Tibial nerve (tissue), 4 donors: Measurements from ENCODE around the gene ATOH8. TPM values are rescaled to one million over a fixed set of nuclear protein-coding genes. Genes with fewer than 3 reads are reported as not detected.

Source experiments
- DNase-seq, 2 donors: peaks; one replicate each; pipeline ENCODE4 v3.0.0-alpha.2; 2019; ENCODE audit warnings: low spot score in 2 of 2
- H3K27ac ChIP-seq, 4 donors: fragments of 200-600 bp; sonication (generic) in 3 of 4; one replicate each; pipeline ENCODE4 v1.5.1; 2017 to 2019; ENCODE audit warnings: mild to moderate bottlenecking in 1 of 4
- H3K27me3 ChIP-seq, 2 donors: fragments of 200-600 bp; sonication (generic) in 1 of 2; one replicate each; pipeline versions ENCODE4 v1.5.1 to v1.6.0; 2017 to 2019
- H3K36me3 ChIP-seq, 3 donors: fragments of 200-600 bp; sonication (generic); one replicate each; pipeline ENCODE4 v1.5.1; 2018 to 2019
- H3K4me1 ChIP-seq, 4 donors: fragments of 200-600 bp; sonication (generic) in 3 of 4; one replicate each; pipeline ENCODE4 v1.5.1; 2017 to 2019
- H3K4me3 ChIP-seq, 4 donors: fragments of 200-600 bp; sonication (generic) in 3 of 4; one replicate each; pipeline ENCODE4 v1.5.1; 2017 to 2019; ENCODE audit warnings: mild to moderate bottlenecking in 1 of 4, moderate library complexity in 1 of 4
- H3K9me3 ChIP-seq, 4 donors: fragments of 200-600 bp; sonication (generic) in 3 of 4; one replicate each; pipeline ENCODE4 v1.5.1; 2017 to 2019
- CTCF ChIP-seq, 5 experiments: fragments of 200-600 bp in 3 of 5; fragments of 450-650 bp in 2 of 5; sonication (generic) in 3 of 5; IDR thresholded peaks; one replicate each; pipeline ENCODE4 v1.5.1; 2016 to 2019; ENCODE audit warnings: antibody characterized with exemption in 5 of 5, mild to moderate bottlenecking in 3 of 5, moderate library complexity in 2 of 5
- EP300 ChIP-seq, 2 donors: sonication (generic); formaldehyde crosslinking; IDR thresholded peaks; one replicate each; pipeline ENCODE4 v1.6.1; 2017; ENCODE audit warnings: antibody characterized with exemption in 2 of 2, mild to moderate bottlenecking in 1 of 2
- POLR2A ChIP-seq, 2 donors: fragments of 450-650 bp; IDR thresholded peaks; one replicate each; pipeline ENCODE4 v1.6.1; 2017; ENCODE audit warnings: antibody characterized with exemption in 2 of 2, mild to moderate bottlenecking in 2 of 2, moderate library complexity in 2 of 2
- WGBS, 2 donors: methylation state at CpG; one replicate each; pipeline ENCODE4 v1.1.5; 2018; 5-methylcytosine and 5-hydroxymethylcytosine counted together
- total RNA-seq, 4 donors: library from RNA; depleted of rRNA; stranded (reverse); fragments of >200 nt; gene quantifications; one replicate each; pipeline ENCODE4 v1.1.0, GENCODE V29; 2016

The ATOH8 gene
- 100 to 1,000 TPM in 3 of 4 donors, 10 to 100 TPM in 1; 98.0 to 170 (median 119) TPM for total RNA-seq

- WGBS, 2 donors = 1% methylated on average over 42 to 51 of the region's 81 CpGs
- Histone ChIP-seq H3K4me3 (peak within 1 kb of the TSS; percentile 64 to 94 (median 84)), H3K9me3 (no peaks in the 10 kb centered on the region), H3K4me1 (peaks cover 3 to 74% (median 50%) of the 10 kb centered on the region in 4 donors), H3K27me3 (no peaks in the 10 kb centered on the region), H3K36me3 (peaks cover 0 to 18% (median 0%) of the 10 kb centered on the region in 3 donors), H3K27ac (peak within 1 kb of the TSS; percentile 88 to 94 (median 92))
- DNase-seq = peak; percentile 62 to 64
- TF ChIP-seq POLR2A (IDR thresholded peaks at IDR 0.05) (peak; percentile 47 to 65), CTCF (IDR thresholded peaks at IDR 0.05) (no peak), EP300 (IDR thresholded peaks at IDR 0.05) (peak in 1 of 2 donors; percentile 70)
Measured at GRCh38 chr2:85753525-85754312, at the start of gene ATOH8. Gene ATOH8 (plus strand): TSS chr2:85753991. CDS start chr2:85754190, 199 bp downstream.

- peak overlapping the region in 1 of 4 donors; percentile 89 for H3K27ac ChIP-seq
- H3K27me3 ChIP-seq = no peaks in the 10 kb centered on the region
- 65 to 72% methylated on average over 3 of the region's 3 CpGs for WGBS, 2 donors
- no peaks in the 10 kb centered on the region for H3K36me3 ChIP-seq
- no peak for TF ChIP-seq POLR2A (IDR thresholded peaks at IDR 0.05)
- no peak for TF ChIP-seq CTCF (IDR thresholded peaks at IDR 0.05)
- TF ChIP-seq EP300 (IDR thresholded peaks at IDR 0.05) = no peak
- peaks cover 0 to 47% (median 18%) of the 10 kb centered on the region in 4 donors for H3K4me1 ChIP-seq
- no peaks in the 10 kb centered on the region for H3K9me3 ChIP-seq
- H3K4me3 ChIP-seq = no peak overlapping the region
- DNase-seq = no peak
Measured at GRCh38 chr2:85704038-85704437, 49.8 kb upstream of the ATOH8 start.

- 75 to 81% methylated on average over 8 of the region's 8 CpGs for WGBS, 2 donors
Measured at GRCh38 chr2:85704800-85705679, 48.8 kb upstream of the ATOH8 start.

GRCh38 chr2:85705680-85706039, 48.1 kb upstream of the ATOH8 start:
- H3K27ac ChIP-seq = peak overlapping the region; percentile 53 to 89 (median 74)
- no peaks in the 10 kb centered on the region for H3K27me3 ChIP-seq
- DNase-seq = peak in 1 of 2 donors; percentile 86
- TF ChIP-seq POLR2A (IDR thresholded peaks at IDR 0.05) = peak in 1 of 2 donors; percentile 24
- TF ChIP-seq CTCF (IDR thresholded peaks at IDR 0.05) = no peak
- TF ChIP-seq EP300 (IDR thresholded peaks at IDR 0.05) = peak; percentile 97 to 99
- no peaks in the 10 kb centered on the region for H3K9me3 ChIP-seq
- H3K4me3 ChIP-seq = no peak overlapping the region
- H3K36me3 ChIP-seq = no peaks in the 10 kb centered on the region
- WGBS, 2 donors = 64 to 75% methylated on average over 2 of the region's 2 CpGs
- peaks cover 0 to 64% (median 21%) of the 10 kb centered on the region in 4 donors for H3K4me1 ChIP-seq

More at GRCh38 chr2:85704800-85705679, 48.8 kb upstream of the ATOH8 start:
- Histone ChIP-seq H3K27me3 (no peaks in the 10 kb centered on the region), H3K27ac (peak overlapping the region in 3 of 4 donors; percentile 67 to 89 (median 84)), H3K4me3 (no peak overlapping the region), H3K4me1 (peaks cover 0 to 57% (median 18%) of the 10 kb centered on the region in 4 donors), H3K36me3 (no peaks in the 10 kb centered on the region), H3K9me3 (no peaks in the 10 kb centered on the region)
- DNase-seq = no peak
- TF ChIP-seq CTCF (IDR thresholded peaks at IDR 0.05) (no peak), EP300 (IDR thresholded peaks at IDR 0.05) (no peak), POLR2A (IDR thresholded peaks at IDR 0.05) (no peak)
